Activated CD4-positive, alpha-beta T cell treated with anti-CD3 and anti-CD28 coated beads for 24 hours (primary cell): ENCODE measurements around the gene MATN4.
"Not testable (repeated sequence)": the region's sequence is repeated elsewhere in the genome, so short reads cannot be mapped to it uniquely, and the experiment has no call there.

Source experiments
- DNase-seq, 2 donors: peaks; one replicate each; pipeline ENCODE4 v3.0.0-alpha.2; 2020; ENCODE audit warnings: low read depth in 2 of 2

The MATN4 gene

GRCh38 chr20:45308117-45308778 is at the start of gene MATN4:
Gene MATN4 (minus strand): TSS chr20:45308299. CDS start chr20:45305582, 2,717 bp downstream.
- no peak for DNase-seq

- DNase-seq = no peak
These were observed 47.3 kb upstream of the MATN4 start for GRCh38 chr20:45355209-45356084.

GRCh38 chr20:45354423-45355208 is 46.5 kb upstream of the MATN4 start:
- DNase-seq = no peak

- DNase-seq = no peak
These were observed 45.6 kb upstream of the MATN4 start for GRCh38 chr20:45353746-45354145.

- DNase-seq = no peak
These were observed 44.6 kb upstream of the MATN4 start for GRCh38 chr20:45352729-45353128.

GRCh38 chr20:45350795-45351194 is 42.7 kb upstream of the MATN4 start:
- not testable (repeated sequence) for DNase-seq

- no peak for DNase-seq
These were observed 42.1 kb upstream of the MATN4 start for GRCh38 chr20:45350217-45350616.

GRCh38 chr20:45347936-45348778 is 40.1 kb upstream of the MATN4 start, which contains the start of gene SDC4:
Gene SDC4 (minus strand): TSS chr20:45348424. CDS start chr20:45348384, 40 bp downstream.
- DNase-seq = peak; percentile 41 to 55

GRCh38 chr20:45347297-45347935 is 39.3 kb upstream of the MATN4 start:
- no peak for DNase-seq

- DNase-seq = no peak
These were observed 38.8 kb upstream of the MATN4 start for GRCh38 chr20:45346851-45347250.

GRCh38 chr20:45346291-45346718 is 38.2 kb upstream of the MATN4 start:
- DNase-seq = no peak

- DNase-seq = no peak
These were observed 37.2 kb upstream of the MATN4 start for GRCh38 chr20:45345104-45345936.

- no peak for DNase-seq
These were observed 36.2 kb upstream of the MATN4 start for GRCh38 chr20:45344168-45344860.

- no peak for DNase-seq
These were observed 35.6 kb upstream of the MATN4 start for GRCh38 chr20:45343532-45344167.

- DNase-seq = no peak
These were observed 34.9 kb upstream of the MATN4 start for GRCh38 chr20:45342855-45343531.

GRCh38 chr20:45341939-45342854 is 34.1 kb upstream of the MATN4 start:
- DNase-seq = no peak

GRCh38 chr20:45341579-45341938 is 33.5 kb upstream of the MATN4 start:
- no peak for DNase-seq
